ENCODE data around the gene TTI1.

DNA sequence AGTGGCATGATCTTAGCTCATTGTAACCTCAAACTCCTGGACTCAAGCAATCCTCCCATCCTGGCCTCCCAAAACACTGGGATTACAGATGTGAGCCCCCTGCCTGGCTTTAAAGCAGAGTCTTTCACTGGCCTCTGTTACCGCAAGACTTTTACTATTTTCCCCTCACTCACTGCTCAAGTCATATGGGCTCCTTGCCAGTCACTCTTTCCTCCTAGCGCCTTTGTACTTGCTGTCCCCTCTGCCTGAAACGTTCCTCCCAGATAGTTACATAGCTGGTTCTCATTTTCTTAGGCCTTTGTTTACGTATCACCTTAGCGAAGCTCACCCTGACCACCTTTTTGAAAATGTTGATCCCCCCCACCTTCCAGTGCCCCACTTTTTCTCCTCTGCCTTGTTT lies 29.6 kb upstream of the TTI1 start:
- no peak for TF ChIP-seq EP300 (IDR thresholded peaks at IDR 0.05)
- TF ChIP-seq, protein P1, sequence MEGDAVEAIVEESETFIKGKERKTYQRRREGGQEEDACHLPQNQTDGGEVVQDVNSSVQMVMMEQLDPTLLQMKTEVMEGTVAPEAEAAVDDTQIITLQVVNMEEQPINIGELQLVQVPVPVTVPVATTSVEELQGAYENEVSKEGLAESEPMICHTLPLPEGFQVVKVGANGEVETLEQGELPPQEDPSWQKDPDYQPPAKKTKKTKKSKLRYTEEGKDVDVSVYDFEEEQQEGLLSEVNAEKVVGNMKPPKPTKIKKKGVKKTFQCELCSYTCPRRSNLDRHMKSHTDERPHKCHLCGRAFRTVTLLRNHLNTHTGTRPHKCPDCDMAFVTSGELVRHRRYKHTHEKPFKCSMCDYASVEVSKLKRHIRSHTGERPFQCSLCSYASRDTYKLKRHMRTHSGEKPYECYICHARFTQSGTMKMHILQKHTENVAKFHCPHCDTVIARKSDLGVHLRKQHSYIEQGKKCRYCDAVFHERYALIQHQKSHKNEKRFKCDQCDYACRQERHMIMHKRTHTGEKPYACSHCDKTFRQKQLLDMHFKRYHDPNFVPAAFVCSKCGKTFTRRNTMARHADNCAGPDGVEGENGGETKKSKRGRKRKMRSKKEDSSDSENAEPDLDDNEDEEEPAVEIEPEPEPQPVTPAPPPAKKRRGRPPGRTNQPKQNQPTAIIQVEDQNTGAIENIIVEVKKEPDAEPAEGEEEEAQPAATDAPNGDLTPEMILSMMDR (IDR thresholded peaks at IDR 0.05) = no peak

Measured in tibial nerve (tissue), 4 donors.